ENCODE measurements around the gene CEBPB.
"Not testable (repeated sequence)": the region's sequence is repeated elsewhere in the genome, so short reads cannot be mapped to it uniquely, and the experiment has no call there.

CEBPB gene

DNA sequence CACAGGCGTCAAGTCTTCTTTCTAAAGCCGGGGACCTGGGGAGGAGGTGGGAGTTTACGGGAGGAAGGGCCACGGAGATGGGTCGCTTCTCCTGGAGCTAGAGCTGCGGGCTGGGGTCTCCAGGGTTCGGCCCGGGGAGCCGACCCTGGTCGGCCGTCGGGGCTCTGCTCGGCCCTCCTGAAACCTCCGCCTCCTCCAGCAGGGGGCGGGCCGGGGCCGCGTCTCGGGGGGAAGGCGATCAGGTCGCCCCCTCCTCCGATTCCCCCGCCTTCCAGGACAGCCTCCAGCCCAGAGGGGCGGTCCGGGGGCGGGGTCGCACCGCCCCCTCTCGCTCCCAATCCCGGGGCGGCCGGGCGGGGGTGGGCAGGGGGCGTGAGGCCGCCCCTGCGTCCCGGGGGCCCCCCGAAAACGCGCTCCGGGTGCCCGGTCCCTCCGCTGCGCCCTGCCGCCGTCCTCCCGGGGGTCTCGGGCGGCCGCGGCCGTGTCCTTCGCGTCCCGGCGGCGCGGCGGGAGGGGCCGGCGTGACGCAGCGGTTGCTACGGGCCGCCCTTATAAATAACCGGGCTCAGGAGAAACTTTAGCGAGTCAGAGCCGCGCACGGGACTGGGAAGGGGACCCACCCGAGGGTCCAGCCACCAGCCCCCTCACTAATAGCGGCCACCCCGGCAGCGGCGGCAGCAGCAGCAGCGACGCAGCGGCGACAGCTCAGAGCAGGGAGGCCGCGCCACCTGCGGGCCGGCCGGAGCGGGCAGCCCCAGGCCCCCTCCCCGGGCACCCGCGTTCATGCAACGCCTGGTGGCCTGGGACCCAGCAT lies at the start of gene CEBPB:
Gene CEBPB, plus strand, starts transcription at position 580 of the 814 bp plus-strand sequence. Its CDS starts 204 bp downstream, at position 784.
- DNase-seq (ENCODE audit: low spot score), result peak; percentile 92

- no peak for DNase-seq (ENCODE audit: low spot score)
These were observed 49.5 kb upstream of the CEBPB start for GRCh38 chr20:50141018-50141675.

- no peak for DNase-seq (ENCODE audit: low spot score)
These were observed 48.6 kb upstream of the CEBPB start for GRCh38 chr20:50141811-50142561.

GRCh38 chr20:50142812-50143211 lies 47.8 kb upstream of the CEBPB start:
- no peak for DNase-seq (ENCODE audit: low spot score)

- DNase-seq (ENCODE audit: low spot score), result no peak
These were observed 46.3 kb upstream of the CEBPB start for GRCh38 chr20:50144362-50144761.

DNA sequence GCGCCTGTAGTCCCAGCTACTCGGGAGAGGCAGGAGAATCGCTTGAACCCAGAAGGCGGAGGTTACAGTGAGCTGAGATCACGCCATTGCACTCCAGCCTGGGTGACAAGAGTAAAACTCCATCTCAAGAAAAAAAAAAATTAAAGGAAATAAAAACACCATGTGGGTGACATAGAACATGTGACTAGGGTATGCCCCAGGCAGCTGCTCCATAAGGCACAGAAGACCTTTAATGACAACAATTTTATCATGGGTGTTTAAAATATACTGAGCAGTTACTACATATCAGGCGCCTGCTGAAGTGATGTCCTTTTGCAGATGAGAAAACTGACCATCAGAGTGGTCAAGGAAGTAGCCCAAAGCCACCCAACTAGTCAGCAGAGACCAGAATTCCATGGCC lies 45.1 kb upstream of the CEBPB start:
- no peak for DNase-seq (ENCODE audit: low spot score)

DNA sequence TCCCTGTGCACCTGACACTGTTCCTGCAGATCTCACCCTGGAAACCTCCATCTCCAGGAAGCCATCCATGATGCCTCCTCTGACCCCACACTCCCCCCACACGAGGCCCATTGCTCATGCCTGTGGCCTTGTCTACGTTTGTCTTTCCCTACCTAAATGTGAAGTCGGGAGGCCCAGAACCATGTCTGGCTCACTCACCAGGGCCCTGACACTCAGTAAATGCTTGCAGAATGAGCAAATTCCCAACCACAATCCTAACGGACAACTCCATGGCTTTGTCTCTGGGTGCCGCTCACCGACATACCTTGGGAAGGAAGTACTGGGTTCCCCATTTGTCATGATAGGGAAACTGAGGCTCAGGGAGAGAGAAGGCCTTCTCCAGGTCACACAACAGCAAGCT lies 44.4 kb upstream of the CEBPB start:
- no peak for DNase-seq (ENCODE audit: low spot score)

DNA sequence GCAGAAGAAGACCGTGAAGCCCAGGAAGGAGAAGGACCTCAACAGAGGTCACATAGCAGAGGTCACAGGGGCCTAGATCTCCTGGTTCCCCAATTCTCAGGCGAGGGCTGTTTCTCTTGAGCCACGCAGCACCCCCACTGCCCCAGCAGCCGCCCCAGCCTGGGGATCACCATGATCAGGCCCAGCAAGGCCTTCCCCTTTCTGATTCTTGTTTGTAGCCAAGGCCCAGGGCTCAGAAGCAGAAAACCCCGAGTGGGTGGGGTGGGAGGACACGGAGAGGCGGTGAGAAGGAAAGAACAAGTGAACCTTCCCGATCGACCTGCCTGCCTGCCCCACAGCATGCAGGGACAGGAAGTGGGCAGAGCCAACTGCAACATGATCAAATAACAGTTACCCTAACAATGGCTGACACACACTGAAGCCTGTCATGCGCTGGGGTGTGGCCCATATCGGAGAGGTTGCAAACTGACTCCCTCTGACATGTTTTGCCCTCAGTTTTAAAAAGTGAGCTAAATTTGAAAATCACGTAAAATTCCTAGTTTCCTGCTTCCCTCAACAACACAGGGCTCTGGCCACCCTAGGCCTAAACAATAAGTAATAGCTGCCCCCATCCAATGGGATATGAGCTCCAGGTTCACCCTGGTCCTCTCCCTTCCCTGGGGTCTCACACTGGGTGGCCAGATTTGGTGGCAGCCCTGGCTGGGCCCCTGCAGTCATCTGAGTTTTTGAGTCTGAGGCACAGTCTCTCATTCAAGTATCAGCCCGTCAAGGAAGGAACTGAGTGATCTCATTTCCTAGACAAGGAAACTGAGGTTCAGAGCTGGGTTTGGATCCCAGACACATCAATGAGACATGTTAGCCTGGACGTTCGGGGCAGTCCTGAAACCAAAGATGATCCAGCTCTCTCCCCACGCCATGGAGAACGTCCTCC lies 43.6 kb upstream of the CEBPB start:
- peak; percentile 68 for DNase-seq (ENCODE audit: low spot score)

- DNase-seq (ENCODE audit: low spot score), result no peak
These were observed 41.0 kb upstream of the CEBPB start for GRCh38 chr20:50149481-50150254.

- DNase-seq (ENCODE audit: low spot score), result no peak
These were observed 39.4 kb upstream of the CEBPB start for GRCh38 chr20:50151034-50151743.

- no peak for DNase-seq (ENCODE audit: low spot score)
These were observed 38.1 kb upstream of the CEBPB start for GRCh38 chr20:50152394-50153152.

DNA sequence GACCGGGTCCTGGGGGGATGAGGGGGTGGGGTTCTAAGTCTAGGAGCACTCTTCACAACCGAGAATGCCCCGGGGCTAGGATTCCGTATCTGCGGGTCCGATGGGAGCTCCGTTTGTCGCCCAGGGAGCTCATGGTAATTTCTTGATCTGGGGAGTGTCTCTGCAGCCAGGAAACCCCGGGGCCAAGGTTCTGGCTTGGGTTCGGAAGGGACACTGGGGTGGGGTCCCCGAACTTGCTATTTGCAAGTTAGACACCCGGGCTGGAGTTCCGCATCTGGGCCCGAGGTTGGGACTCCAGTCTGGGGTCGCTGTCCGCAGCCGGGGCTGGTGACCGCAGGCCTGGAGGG lies 37.5 kb upstream of the CEBPB start:
- no peak for DNase-seq (ENCODE audit: low spot score)

DNA sequence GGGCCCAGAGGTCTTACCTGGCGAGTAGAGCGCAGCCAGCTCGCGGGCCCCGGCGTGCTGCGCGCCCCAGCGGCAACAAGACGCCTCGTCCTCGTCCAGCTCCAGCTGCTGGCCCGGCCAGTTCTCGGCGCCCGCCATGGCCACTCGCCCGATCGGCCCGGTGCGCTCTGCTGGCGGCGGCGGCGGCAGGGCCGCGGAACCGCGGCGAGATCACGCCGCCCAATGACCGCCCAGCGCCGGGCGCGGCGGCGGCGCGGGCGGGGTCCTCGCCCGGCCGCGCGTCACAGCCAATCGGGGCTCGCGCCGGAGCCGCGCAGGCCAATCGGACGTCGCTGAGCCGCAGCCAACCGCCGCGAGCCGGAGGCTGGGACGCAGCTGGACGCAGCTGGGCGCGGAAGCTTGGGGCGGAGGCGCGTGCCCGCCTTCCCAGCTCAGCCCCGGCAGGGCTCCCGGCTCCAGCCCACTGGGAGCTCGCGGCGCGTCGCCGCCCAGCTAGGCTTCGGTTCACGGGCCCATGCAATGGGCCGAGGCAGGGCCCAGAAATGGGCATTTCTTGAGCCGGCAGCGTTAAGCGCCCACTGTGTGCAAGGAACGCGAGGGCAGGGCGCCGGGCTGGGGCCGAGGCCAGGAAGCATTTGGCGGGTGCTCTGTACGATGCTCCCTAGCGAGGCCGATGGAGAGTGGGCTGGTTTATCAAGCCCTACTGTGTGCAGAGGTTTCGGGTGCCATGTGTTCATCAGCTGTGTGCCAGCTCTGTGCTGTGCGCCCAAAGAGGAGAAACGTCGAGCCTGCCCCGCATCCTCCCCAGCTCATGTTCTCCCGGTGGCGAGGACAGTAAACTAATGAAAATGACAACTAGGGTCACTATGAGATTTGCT lies 36.9 kb upstream of the CEBPB start, which contains the start of gene PEDS1:
Gene PEDS1, minus strand, starts transcription at position 224 of the 878 bp plus-strand sequence. Its CDS starts 86 bp downstream, at position 138.
- DNase-seq (ENCODE audit: low spot score), result peak; percentile 95

DNA sequence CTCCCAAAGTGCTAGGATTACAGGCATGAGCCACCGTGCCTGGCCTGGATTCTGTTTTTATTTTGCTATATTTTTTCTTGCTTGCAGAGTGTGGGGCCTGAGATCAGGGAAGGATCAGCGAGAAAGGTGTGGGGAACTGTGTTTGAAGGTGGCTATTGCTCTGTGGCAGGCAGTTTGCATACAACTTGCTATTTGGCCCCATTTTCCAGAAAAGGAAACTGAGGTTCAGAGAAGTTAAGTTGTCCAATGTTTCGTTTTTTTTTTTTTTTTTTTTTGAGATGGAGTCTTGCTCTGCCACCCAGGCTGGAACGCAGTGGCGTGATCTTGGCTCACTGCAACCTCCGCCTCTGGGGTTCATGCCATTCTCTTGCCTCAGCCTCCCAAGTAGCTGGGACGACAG lies 29.1 kb upstream of the CEBPB start:
- DNase-seq (ENCODE audit: low spot score), result not testable (repeated sequence)

DNA sequence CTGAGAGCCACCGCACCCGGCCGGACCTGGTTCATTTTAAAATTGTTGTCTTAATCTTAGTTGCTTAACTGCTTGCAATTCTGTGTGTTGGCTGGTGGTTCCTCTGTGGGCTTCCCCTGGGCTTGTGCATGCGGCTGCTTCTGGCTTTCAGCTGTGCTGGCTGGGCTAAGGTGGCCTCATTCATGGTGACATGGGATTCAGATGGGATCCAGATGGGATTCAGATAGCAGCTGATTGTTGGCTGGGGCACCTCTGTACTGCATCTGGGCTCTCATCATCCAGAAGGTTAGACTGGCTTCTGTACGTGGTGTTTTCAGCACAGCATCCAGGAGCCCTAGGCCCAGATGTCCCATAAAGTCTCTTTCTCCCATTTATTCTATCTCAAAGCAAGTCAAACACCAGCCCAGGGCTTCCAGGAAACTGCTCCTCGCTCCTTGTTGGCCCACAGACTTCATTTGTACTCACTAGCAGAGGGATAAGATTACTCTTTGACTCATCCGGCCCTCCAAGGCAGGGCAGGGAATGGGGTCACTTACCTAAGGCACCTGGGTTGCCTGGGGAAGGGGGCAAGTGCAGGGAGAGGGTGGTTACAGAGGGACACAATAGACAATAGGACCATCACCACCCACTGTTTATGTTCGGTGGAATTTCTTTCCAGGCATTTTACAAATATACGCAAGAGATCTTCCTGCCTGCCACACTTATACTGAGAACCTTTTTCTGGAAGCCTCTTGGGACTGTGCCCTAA lies 26.9 kb upstream of the CEBPB start:
- no peak for DNase-seq (ENCODE audit: low spot score)

- peak; percentile 100 for DNase-seq (ENCODE audit: low spot score)
These were observed 24.7 kb upstream of the CEBPB start for GRCh38 chr20:50165684-50166554.

Measured in COLO829 (cell line).